GM19099 (cell line): ENCODE data around the gene ADAMTS2.

Experiments
- POLR2A ChIP-seq: IDR thresholded peaks from 3 replicates; pipeline ENCODE4 v1.6.1; 2011; ENCODE audit warnings: low read depth; ENCODE audit not compliant: insufficient read length; ENCODE audit errors: extremely low read depth

Gene ADAMTS2

DNA sequence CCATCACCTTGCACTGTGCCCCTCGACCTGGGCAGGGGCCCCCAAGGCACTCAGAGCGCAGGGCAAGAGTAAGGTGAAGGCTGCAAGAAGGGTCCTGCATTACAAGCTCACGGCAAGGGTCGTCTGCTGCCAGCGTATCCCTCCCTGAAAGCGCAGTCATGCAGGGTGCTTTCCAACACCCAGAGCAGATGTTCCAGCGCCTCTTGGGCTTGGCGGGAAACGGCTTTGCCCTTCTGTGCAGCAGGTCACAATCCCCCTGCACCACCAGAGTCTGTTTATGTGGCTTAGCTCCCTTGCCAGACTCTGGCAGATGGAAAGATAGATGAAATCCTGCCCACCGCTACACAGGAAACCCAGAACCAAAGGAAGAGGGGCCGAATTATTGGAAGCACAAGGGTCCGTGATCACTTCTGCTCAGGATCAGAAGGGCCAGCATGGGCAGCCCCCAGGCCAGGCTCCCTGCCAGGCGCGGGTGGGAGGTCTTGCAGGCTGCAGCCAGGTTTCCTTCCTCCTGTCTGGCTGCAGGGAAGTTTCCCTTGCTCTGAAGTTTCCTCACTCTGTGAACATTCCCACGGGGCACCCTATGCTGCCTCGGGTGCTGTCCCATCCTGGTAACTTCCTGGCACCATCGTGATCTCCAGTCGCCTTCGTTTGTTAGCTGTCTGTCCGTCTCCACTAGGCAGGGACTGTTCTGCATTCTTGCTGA lies 152.9 kb downstream of the ADAMTS2 start:
- no peak for TF ChIP-seq POLR2A

DNA sequence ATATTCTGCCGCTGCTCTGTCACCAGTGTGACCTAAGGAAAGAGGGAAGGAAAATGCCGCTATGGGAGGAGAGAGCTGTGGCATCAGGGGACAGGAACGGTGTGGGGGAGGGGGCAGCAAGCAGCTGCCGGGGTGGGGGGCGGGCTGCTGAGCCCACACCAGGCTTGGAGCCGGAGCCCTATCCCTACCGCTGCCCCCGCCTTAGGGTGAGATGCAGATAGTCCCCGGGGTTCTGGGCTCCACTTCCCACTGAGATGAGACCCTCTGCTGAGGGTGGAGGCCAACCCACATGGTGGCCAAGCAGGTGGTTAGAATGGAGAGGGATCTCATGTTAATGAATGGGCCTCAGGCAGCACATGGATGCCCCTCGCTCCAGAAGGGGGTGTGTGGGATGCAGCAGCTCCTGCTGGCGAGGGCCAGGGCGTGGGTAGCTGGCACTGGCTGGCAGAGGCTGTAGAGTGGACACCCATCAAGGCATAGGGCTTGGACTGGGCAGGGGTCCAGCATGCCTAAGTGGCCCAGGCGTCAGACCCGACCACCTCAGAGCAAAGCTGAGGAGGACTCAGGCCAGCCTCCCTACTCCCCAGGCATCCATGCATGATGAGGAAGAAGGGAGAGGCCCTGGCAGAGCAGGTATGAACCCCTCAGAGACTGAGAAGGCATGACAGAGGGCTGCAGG lies 153.6 kb downstream of the ADAMTS2 start:
- TF ChIP-seq POLR2A: no peak

DNA sequence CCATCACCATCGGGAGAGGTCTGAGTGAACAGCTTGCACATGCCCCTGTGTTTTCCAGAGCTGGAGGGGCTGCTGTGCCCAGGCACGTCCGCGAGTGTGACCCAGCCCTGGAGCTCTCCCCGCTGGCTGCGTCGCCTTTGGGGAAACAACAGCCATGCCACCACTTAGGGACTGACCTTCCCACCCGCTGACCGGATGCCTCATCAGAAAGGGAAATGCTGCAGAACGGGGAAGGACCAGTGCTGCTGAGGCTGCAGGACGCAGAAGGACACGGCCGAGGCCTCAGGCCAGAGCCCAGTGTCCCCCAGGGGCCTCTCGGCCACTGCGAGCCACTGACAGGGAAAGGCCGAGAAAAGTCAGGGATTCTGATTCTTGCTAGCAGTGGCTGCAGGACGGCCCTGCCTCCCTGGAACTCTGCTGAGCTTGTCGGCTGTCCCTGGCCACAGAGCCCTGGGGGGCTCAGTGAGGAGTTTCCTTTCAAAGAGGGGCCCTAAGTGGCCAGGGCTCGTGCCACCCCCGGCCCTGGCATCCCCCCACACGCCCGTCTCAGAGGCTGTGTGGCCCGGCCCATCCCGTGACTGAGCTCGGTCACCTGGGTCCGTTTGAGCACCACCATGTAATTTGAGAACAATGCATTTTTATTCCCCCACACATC lies 154.3 kb downstream of the ADAMTS2 start:
- TF ChIP-seq POLR2A: no peak

DNA sequence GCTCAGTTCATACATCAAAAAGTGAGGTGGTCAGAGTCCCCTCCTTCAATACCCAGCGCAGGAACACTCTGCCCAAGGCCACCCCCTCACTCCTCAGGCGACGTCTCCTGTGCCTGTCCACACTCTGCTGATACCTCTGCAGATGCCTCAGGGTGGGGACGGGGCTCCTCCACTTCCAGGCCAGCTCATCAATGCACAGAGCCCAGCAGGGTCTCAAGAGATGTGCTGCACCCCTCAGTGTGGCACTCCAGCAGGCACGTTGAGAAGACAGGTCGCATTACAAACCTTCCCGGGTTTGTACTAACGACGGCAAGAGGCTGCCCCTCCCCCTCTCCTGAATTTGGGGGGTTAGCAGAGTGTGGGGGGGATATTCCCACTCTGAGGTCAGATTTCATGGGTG lies 156.6 kb downstream of the ADAMTS2 start:
- no peak for TF ChIP-seq POLR2A

DNA sequence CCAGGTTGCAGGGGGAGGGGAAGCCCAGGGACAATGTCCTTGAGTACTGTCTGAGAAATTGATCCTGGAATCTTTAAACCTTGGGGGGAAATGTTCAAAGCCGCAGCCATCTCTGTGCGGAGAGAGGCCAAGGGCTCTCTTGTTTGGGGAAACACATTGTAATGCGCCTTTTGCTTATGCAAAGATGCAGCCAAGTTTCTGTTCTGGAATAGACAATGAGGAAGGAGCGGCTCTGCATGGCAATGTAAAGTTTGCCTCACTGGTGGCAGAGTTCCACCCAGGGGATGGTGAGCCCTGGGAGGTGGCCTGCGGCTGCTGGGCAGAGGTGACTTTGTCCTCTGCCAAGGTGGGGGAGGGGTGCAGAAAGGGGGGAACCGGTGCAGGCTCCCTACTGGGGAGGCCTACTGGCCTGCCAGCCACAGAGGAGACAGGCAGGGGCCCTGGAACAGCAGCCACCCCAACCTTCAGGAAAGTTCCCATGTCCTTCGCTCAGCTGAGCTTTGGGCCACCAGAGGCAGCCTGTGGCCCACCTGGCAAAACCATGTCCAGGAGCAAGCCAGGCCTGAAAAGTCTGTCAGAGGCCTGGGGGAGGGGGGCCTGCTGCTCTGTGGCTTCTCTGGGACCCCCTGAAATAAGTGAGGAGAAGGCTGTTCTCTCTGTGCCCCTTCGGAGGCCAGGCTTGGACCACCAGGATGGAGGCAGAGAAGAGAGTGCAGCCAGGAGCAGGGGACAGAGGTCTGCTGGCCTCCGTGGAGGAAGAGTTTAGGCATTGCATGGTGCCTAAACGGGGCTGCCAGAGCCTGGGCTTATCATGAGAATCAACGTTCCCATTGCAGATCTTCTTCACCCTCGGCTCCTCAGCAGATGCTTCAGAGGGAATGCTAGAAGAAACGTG lies 157.3 kb downstream of the ADAMTS2 start:
- no peak for TF ChIP-seq POLR2A

DNA sequence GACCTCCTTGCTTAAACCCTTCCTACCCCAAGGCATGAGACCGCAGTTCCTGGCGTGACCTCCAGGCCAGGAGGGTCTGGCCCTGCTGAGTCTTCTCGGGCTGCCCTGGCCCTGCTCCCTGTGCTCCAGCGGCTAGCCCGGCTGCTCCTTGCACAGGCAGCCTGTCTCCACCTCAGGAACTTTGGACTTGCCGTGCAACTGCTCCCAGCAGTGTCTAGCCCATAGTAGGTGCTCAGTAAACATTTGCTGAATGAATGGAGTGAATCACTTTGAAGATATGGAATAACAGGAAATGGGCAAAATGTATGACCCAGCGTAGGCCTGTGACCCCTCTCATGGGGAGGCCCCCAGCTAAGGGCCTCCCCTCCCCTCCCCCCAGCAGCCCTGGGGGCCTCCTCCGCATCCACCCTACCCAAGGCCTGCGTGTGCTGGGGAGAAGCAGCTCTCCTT lies 158.0 kb downstream of the ADAMTS2 start:
- TF ChIP-seq POLR2A: no peak

DNA sequence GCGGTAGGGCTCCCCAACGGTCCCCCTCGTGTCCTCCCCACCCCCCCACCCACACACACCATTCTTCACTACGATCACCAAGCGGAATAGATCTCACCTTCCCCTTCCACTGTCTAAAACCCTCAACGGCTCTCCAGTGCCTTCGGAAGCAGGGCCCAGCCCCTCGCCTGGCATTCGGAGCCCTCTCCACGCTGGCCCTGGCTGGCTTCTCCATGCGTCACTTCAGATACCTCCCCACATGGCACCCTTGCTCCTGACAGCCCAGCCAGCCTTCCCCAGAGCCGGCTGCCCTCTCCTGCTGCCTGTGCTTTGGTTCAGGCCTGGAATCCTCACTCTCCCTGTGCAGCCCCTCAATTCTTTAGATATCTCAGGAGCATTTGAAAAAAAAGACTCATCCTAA lies 158.5 kb downstream of the ADAMTS2 start:
- TF ChIP-seq POLR2A: no peak

DNA sequence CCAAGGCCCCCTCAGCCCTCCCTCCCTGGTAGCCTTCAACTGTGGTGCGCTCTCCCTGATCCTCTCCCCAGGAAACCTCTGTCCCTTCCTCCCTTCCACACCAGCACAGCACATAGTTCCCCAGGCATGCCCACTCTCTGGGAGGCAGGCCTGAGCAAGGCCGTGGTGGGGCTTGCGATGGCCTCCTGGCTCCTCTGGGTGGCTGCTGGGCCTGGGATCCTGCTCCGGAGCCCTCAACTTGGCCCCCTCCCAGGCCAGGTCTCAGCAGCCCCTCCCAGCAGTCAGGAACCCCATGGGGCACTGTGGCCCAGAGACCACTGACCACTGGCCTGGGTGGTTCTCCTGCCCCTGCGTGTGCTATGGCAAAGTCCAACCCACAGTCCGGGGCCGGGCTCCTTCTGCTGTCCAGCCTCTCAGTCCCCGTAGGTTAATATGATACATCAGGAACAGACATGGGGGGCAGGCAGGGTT lies 159.3 kb downstream of the ADAMTS2 start:
- no peak for TF ChIP-seq POLR2A

DNA sequence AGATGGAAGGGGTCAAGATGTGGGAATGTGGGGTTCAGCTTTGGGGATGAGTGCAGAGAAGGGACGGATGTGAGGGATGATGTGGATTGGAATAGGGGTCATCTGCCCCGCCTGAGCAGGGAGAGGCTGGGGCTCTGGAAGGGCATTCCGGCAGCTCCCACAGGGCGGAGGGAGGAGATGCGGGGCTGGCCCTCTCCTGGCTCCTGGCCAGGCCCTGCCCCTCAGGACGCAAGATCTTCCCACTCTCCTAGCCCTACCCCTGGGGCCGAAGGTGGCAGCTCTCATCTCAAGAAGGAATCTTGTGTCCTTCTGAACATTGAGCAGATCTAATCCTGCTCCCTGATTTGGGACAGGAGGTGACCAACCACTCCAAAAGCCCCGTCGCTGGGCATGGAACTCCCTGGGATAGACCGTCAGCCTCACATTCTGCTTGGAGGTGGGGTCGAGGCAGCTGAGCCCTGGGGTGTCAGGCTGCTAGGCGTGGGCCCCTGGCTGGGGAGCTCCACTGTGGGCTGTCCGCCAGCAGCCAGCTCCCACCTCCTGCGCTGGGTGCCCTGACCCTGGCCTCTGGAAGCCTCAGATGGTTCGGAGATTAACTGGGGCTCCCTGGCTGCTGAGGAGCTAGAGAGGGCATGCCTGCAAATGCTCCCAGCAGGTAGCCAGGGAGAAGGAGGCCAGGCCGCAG lies 159.9 kb downstream of the ADAMTS2 start:
- TF ChIP-seq POLR2A: no peak

DNA sequence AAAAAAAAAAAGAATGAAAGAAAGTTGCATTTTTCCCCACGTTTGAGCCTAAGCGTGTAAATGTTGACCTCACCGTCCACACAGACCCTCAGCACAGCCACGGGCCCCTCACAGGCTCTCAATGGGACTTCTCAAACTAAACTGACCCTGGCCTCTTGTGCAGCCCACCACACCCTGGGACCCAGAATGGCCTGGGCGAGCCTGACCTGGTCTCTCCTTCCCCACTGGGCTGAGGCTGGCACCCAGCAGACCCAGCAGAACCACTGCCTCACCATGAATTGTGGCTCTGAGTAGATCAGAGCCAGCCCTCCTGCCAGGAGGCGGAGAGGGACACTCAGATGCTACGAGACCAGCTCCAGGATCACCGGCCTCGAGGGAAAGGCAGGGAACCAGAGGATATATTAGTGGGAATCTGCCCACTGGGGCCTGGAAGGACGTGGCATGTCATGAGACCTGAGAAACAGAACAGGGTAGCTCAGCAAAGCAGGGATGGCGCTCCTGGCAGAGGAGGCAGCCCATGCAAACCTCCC lies 160.7 kb downstream of the ADAMTS2 start:
- TF ChIP-seq POLR2A: no peak

DNA sequence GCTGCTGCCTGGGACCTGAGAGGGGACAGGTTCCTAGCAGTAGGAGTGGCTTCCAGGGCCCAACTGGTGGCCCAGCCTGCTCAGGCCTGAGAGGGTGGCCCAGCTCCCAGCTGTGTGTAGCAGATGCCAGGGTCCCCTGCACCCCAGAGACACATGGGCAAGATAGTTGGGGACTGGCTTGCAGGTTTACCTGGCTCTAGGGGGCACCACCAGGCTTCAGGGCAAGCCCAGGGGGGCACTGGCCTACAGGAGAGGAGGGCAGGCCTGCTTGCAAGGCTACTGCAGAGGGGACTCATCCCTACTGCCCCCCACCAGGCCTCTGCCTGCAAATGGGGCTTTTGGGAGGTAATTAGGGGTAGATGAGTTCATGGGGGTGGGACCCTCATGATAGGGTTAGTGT lies 161.8 kb downstream of the ADAMTS2 start:
- no peak for TF ChIP-seq POLR2A

DNA sequence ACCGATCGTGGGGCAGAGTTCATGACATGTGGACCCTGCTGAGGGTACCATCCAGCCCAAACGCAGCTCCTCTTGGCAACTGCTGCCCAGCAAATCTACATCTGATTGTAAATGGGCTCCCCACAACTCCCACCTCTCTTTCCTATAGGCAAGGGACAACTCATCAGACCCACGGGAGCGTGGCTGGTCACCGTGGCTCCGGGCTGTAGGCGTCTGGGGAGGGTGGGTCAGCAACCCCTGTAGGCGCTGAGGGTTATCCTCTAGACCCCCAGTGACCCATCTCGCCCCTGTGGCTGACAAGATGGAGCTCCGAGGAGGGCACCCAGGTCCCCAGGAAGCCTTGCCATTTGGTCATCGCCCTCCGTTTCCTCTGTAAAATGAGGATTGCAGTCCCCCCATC lies 162.7 kb downstream of the ADAMTS2 start:
- TF ChIP-seq POLR2A: no peak

DNA sequence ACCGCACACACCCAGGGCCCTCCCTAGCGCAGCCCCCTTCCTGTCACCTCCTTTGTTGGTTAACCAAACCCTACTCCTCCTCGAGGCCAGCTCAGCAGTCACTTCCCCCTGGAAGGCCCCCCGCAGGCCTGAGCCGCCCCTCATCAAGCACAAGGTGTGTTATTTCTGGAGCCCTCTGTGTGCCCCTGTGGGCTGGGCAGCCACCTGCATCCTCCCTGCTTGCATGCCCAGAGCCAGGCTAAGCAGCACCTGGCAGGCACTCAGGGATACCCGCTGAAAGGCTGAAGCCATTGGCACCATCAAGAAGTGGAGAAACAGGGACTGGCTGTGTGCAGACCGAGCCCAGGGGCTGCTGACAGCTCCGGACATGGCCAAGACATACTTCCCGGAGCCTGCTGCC lies 163.3 kb downstream of the ADAMTS2 start:
- TF ChIP-seq POLR2A: no peak
